T-helper 1 cell (primary cell): ENCODE results near the gene FRMD4B.
"Not testable (repeated sequence)": the region's sequence is repeated elsewhere in the genome, so short reads cannot be mapped to it uniquely, and the experiment has no call there.

Experiments used
- DNase-seq, 5 donors: peaks; one replicate each; pipeline ENCODE4 v3.0.0-alpha.2; 2012 to 2020

FRMD4B gene

DNA sequence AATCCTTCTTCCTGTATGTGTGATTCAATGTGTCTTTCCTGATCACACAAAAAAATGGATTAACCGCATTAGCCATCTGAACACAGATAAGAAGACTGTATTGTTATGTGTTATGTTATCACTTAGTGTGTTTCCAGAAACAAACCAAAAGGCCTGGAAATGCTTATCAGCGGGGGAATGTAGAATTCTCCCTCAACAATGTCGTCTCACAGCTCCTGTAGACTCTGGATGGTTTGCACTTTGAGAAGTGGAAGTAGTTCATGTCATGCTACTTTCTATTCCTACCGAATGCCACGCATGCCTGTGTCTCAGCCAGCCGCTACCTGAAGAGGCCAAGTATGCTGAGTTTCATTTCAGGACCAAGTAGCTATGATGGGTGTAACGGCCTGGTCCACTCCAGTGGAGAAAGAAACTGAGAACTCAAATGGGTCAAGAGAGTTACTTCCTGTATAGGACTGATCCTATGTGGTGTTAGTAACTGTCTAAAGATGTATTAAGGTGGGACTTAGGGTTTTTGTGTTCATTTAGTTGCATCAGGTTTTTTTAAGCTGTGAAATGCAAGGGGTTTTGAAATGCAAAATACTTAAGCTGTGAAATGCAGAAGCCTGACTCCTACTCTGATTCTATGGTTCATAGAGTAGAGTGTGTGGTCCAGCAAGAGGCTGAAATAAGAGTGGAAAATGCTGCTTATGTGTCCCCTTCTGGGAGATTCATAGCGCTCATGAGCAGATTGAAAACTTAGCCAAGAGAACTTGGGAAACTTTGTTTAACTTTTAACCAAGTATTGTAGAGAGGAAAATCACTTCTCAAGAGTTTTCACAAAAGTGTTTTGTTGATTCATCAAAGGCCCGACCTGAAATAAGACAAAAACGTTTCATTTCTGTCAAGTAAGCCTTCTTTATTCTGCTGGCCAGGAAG lies 145.0 kb downstream of the FRMD4B start:
- DNase-seq, result no peak

DNA sequence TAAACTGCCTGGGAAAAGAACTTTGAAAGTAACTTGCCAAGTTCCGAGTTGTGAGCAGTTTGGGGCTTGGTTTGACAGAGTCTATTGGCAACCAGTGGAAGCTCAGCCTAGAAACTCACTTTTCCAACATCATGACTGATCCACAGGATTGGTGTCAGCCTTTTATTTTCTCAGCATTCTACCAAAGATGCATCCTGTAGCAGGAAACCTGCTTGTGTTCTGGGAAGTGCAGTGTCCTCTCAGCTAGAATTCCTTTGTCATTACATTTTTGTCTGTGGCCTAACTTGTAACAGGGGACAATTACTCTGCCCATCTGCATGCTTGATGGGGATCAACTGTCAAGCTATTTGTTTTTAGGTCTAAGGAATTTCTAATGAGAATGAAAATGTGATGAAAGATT lies 146.8 kb downstream of the FRMD4B start:
- no peak for DNase-seq

DNA sequence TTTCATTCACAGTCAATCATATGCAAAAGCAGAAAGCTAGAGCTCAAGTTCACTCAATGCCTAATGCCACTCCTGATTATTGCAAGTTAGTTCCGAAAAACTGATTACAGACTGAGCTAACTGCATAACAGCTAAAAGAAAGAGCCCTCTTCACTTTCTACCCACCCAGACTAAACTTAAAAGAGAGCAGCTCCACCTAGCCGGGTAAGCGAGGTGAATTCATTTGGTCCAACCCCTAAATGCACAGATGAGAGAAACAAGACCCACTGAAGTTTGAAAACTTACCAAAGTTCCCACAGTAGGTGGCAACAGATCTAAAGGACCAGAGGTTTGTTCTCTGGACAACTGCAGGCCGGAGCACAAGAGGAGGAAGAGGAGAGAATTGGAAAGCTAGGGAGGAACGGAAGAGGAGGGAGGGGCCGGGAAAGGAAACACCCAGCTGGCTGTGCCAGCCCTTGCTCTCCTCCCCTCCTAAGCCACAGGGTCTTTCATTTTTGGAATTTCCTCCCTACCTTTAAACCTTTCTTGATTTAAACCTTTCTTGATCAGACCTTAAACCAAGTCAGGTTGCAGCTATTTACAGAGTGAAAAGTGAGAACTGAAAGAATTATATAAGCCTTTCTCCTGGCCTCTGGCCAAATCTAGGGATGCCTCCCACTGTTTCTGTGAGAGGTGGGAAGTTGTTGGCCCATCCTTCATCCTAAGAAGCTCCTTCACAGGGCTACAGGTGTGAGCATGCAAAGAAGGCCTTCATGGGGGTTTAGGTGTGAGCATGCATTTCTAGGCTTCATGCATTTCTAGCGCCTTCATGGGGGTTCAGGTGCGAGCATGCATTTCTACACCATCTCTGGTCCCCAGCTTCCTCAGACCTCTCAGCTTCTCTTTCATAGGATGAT lies 148.8 kb downstream of the FRMD4B start:
- peak in 1 of 5 donors; percentile 8 for DNase-seq

DNA sequence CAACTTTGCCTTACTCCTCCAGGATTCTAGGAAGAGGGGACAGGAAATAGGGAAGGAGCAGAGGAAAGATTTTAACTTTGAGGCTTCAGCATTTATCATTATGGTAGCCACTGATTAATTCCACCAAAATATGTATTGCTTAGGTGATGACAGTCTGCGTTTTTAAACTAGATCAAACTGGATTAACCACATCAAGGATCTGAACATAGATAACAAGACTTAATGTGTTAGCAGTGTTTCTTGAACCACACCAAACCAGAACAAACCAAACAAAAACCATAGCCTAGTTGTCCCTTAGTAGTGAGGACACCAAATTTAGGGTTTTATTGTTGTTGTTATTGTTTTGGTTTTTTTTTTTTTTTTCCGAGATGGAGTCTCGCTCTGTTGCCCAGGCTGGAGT lies 150.0 kb downstream of the FRMD4B start:
- DNase-seq, result peak in 1 of 5 donors; percentile 39

DNA sequence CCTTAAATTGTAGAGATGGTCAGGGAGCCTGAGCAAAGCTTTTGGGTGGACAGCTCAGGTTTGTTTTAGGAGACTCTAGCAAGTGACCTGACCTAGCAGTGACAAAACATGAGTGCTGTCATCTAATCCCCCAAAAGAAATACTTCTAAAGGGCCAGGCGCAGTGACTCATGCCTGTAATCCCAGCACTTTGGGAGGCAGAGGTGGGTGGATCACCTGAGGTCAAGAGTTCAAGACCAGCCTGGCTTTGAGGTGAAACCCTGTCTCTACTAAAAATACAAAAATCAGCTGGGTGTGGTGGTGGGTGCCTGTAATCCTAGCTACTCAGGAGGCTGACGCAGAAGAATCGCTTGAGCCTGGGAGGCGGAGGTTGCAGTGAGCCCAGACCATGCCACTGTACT lies 150.7 kb downstream of the FRMD4B start:
- not testable (repeated sequence) for DNase-seq

DNA sequence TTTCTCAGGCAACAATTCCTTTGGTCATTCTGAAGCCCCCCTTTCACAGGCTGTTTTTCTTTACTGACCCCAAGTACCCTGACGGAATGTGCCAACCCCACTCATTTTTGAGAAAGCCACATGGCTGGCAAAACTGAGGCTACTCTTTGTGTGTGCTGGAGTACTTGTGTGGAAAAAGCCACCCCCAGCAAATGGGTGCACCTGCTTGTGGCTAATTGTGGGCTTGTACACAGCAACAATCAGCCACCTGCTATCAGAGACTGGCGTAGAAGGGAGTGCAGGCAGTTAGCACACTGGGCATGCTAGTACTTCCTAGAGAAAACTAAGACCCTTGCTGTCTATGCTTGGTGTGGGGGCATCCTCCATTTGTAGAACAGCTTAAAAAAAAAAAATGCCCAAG lies 153.4 kb downstream of the FRMD4B start:
- DNase-seq, result no peak

DNA sequence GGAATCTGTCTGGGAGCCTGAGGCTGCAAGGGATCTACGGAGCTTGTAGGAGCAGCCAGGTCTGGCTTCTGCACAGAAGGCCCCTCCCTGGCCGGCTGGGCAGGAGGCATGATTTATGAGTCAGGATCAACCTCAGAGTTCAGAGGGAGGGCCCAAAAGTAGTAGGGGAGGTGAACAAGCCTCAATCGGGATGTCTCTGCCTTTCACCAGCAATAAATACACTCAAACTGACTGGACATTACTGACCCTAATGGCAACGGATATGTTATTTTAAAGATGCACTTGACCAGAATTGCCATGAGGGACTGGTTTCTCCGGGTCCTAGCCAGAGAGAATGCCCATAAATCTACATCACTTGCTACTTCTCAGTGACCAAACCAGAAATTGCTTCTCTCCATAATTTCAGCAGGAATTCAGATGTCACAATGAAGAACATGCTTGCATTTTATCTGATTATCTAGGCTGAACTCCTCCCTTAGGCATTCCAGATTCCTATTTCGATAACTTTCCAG lies 153.9 kb downstream of the FRMD4B start:
- no peak for DNase-seq

DNA sequence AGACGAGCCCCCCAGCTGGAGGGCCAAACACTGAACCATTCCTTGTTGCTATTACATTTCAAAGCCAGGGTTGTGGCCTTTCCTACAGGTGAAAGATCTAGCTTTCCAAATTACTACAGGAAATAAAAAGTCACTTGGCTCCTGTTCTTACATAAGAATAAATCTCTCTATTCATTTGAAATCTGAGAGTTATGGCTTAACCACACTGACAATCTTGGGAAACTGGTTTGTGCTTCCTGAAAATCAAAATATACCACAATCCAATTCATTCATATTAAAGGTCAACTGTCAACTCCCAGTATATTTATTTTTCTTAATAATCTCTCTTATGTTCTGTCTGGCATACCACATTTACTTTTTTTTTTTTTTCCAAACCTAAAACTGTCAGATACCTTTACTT lies 159.8 kb downstream of the FRMD4B start:
- DNase-seq, result no peak

DNA sequence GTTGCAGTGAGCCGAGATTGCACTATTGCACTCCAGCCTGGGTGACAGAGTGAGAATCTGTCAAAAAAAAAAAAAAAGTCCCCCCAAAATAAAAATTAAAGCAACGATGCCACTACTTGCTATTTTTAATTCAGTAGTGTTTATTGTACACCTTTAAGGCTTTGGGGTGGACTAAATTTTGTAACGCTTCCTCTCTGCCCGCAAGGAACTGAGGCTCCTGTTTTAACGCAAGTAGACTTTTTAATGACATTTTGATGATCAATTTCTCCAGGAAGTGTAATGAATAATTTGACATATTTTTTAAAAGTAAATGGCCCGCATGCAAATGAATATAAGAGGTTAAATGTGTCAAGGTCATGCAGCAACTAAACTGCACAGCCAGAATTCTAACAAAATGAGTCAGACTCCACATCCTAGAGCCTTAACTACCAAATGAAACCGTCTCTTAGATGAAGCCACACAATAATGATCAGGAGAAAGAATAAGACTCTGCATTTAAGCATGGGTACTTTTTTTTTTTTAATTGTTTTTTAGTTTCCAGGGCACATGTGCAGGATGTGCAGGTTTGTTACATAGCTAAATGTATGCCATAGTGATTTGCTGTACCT lies 166.7 kb downstream of the FRMD4B start:
- DNase-seq, result peak in 1 of 5 donors; percentile 58

DNA sequence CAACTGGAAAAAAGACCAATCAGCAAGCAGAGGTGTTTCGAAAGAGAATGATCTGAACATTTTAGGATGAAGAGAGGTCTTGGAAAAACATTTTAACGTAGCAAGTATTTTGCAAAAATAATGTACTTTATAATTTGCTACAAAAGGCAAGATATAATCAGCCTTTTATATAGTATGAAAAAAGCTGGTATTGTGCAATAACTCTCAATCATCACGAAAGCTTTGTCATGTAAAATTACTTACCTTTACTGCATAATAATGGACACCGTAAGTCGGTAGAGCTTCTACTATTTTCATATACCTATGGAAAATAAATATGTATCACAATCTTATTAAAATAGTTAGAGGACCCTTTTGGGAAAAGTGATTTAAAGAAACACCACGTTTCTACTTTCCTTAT lies 167.8 kb downstream of the FRMD4B start:
- DNase-seq, result no peak

DNA sequence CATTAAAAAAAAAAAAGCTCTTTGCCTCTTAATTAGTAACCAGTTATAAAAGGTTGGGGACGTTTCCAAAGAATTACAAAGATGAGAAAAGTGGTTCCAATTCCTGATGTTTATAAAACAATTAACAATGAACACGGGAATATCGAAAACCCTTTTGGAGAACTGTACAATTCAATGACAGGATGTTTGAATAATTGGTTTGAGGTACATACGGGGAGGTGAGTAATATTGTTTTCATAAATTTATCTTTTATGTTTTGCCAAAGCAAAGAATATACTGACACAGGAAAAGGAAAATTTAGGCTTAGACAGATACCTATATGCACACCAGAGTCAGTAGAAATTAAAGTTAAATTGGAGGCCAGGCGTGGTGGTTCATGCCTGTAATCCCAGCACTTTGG lies 168.9 kb downstream of the FRMD4B start:
- DNase-seq, result no peak

DNA sequence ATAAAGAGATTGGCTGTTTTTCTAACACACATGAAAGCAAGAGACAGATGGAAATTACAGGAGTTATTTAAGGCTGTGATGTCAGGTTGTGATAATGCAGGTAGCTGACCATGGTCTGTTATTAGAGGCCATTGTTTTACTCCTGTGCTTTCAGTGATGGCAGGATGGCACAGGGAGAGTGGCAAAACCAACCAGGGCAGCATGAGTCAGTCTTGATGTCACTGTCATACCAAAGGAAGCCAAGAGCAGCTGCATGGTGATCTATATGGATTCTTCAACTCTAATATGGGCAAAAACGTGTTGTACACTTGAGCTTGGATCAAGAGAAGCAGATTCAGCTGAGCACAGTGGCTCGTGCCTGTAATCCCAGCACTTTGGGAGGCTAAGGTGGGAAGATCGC lies 171.6 kb downstream of the FRMD4B start:
- peak in 1 of 5 donors; percentile 75 for DNase-seq

DNA sequence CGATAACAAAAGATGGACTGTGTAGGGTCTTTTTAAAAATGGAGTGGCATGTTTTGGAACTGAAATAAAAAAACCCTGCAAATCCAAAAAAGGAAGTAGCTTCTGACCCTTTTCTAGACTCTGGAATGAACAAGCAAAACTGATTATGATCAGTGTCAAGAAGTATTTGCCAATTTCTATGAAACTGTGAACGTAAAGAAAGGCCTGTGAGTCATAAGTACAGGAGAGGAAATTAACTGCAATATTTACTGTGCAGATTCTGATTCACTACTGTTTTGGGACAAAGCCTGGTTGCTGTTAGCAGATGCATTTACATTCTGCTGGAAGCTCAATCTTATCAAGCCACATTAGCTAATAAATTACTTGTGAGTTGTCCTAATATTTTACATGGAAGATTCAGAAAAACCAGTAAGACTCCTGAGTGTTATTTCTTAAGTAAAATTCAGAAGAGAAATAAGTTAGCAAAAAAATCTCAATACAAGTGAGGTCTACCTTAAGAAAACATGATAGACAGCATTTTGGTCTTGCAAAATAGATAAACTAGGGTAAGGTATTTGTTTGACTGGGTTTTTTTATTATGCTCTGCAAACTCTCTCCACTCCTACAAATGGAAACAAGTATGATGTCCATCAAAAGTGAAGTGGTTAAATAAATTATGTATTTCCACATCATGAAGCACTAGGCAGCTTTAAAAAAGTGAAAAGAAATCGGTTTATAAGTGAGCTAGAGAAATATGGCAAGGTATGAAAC lies 173.3 kb downstream of the FRMD4B start:
- peak in 1 of 5 donors; percentile 94 for DNase-seq

DNA sequence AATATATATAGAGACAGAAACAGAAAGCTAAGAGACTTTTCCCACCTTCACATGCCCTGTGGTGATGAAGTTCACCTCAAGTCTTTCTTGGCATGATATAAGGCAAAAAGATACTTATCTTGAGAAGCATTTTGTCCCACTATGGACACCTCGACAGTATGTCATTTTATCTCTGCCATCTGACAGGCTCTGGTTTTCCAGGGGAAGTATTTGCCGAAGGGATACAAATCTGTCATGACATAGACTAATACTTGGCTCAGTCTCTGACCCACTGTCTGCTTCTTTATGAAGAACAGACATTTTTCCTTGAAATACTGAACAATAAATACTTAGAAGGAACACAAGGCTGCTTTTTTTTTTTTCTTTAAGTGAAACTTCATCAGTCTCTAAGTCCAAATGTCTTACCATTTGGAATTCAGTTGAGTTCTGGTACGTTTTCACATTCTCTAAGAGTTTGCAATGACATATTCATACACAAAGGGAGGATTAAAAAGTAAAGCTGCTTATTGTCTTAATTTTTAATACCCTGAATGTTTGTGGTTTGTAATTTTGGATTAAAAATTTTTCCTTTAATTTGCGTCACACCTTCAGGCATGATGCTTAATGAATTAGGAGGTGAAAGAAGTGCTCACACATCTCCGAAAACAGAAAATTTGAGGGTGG lies 175.7 kb downstream of the FRMD4B start:
- no peak for DNase-seq

DNA sequence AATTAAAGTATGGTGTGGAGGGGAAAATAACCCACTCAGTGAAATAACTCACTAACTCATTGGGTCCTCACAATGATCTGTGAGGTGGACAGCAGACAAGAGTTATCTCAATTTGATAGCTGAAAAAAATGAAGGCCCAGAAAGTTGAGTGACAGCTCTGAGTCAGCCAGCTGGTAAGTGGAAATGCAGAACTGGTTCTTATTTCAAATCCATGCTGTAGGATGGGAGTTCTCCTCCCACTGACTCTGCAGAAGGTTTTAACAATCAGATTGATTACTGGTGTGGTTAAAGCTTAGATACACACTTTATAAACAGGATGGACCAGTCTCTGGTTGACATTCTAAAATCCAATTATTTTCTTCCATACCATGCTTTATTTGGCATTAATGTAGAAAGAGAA lies 176.5 kb downstream of the FRMD4B start:
- DNase-seq, result no peak

DNA sequence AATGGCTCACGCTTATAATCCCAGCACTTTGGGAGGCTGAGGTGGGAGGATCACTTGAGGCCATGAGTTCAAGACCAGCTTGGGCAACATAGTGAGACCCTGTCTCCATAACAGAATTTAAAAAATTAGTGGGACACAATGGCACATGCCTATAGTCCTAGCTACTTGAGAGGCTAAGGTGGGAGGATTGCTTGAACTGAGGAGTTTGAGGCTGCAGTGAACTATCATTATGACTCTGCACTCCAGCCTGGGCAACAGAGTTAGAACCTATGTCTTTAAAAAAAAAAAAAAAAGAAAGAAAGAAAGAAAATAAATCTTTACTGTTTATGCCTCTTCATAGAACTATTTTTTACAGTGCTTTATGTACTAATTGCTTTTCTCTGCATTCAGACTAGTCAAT lies 178.9 kb downstream of the FRMD4B start:
- DNase-seq, result peak in 1 of 5 donors; percentile 63

DNA sequence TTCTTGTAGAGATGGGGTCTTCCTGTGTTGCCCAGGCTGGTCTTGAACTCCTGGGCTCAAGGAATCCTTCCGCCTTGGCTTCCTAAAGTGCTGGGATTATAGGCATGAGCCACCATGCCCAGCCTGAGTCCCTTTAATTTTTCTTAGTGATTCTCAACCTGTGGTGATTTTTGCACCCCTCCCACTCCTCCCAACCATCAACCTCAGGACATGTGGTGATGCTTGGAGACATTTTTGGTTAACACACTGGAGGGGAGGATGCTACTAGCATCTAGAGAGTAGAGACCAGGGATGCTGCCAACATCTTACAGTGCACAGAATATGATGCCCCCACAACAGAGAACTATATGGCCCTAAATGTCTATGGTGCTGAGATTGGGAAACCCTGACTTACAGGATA lies 180.5 kb downstream of the FRMD4B start:
- DNase-seq, result peak in 1 of 5 donors; percentile 42

DNA sequence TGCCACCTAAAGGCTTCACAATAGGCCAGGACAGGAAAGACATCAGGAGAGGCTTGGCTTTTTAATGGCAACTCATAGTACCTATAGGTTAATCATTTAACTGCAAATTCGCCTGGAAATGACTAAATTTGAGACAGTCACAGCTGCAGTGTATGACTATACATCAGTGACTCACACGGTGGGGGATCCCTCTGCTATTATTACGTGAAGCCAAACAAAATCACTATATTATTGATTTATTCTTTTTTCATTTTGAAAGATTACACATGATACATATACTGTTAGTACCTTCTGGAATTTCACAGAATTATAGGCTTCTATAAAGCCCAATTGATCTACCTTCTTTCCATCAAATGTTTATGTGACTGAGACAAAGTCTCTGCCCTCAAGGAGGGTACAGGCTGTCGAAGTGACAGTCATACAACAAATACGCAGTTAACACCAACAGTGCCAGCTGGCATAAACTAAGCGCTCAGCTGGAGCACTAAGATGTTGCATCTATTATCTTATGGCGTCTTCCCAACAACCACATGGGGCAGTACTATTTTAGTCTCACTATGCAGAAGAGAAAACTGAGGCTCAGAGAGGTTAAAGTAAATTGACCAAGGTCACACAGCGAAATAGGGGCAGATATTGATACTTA lies 181.5 kb downstream of the FRMD4B start:
- peak in 1 of 5 donors; percentile 84 for DNase-seq

DNA sequence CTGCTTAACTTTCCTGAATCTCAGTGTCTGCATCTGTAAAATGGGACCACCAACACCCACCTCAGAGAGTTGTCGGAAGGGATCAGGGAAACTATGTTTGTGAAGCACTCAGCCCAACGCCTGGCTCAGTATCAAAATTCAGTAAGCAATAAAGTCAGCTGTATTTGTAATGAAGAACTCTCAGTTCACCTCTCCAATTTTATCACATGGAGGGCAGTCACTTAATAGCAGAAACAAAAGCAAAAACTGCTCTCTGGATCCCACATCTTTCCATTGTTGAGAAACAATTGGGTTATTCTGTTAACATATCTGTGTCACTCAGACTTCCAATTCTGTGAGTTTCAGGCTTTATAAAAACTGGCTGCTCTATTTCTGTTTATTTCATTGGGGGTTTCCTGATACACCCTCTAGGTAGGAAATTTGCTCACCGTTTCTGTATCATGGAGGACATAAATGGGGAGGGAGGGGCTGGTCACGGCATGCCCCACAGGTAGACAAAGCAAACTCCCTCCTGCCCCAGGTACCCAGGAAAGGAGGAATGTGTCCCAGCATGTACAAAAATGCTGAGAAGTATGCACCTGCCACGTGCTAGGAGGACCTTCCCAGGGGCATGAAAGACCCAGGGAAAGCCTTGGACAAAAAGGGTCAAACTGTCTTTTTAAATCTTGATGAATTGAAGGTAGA lies 182.1 kb downstream of the FRMD4B start:
- DNase-seq, result no peak

DNA sequence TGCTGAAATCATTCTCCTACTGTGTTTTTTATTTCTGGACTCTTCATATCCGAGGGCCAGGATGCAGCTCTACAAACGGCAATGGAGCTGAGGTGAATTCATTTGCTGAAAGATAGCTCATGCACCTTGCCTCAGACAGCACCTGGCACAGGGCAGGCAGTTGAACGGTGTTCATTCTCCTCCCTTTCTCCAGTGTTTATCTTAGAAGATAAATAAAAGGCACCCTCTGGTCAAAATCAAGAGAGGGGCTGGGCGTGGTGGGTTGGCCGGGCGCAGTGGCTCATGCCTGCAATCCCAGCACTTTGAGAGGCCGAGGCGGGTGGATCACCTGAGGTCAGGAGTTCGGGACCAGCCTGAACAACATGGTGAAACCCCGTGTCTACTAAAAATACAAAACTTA lies 184.2 kb downstream of the FRMD4B start:
- DNase-seq, result no peak
